ENCODE data around the gene TGIF2.

Gene TGIF2

DNA sequence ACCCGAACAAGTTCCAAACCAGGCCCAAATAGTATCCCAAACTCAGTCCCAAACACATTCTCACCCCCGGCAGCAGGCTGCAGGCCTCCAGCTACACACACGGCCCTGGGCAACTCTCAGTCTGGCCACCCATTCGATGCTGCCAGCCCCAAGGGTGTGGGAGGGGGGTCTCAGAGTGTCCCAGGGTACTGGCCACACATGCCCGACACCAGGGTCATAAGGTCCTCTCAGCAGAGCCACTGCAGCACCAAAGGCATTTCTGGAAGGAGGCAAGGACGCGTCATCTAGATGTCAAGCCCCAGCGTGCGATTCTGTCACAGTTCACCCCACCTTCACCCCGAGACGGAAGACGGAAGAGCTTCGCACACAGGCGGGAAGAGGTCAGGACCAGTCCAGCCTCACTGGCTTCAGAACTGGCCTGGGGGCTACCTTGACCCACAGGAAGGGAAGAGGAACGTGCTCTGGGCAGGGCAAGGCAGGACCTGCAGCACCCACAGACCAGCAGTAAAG is 22.6 kb upstream of the TGIF2 start:
- no peak overlapping the region for H3K4me3 ChIP-seq (ENCODE audit: insufficient read depth, low read length, poor library complexity, severe bottlenecking)
- H2AFZ ChIP-seq (ENCODE audit: low read depth, low read length, severe bottlenecking): no peak overlapping the region
- H3K79me2 ChIP-seq (ENCODE audit: insufficient read depth, low read length): no peaks in the 10 kb centered on the region
- no peak for TF ChIP-seq EZH2phosphoT487 (conservative IDR thresholded peaks at IDR 0.05; ENCODE audit: low read length)
- TF ChIP-seq, protein P1, sequence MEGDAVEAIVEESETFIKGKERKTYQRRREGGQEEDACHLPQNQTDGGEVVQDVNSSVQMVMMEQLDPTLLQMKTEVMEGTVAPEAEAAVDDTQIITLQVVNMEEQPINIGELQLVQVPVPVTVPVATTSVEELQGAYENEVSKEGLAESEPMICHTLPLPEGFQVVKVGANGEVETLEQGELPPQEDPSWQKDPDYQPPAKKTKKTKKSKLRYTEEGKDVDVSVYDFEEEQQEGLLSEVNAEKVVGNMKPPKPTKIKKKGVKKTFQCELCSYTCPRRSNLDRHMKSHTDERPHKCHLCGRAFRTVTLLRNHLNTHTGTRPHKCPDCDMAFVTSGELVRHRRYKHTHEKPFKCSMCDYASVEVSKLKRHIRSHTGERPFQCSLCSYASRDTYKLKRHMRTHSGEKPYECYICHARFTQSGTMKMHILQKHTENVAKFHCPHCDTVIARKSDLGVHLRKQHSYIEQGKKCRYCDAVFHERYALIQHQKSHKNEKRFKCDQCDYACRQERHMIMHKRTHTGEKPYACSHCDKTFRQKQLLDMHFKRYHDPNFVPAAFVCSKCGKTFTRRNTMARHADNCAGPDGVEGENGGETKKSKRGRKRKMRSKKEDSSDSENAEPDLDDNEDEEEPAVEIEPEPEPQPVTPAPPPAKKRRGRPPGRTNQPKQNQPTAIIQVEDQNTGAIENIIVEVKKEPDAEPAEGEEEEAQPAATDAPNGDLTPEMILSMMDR (IDR thresholded peaks at IDR 0.05; ENCODE audit: insufficient read depth, low read length, poor library complexity, severe bottlenecking): no peak
- no peaks in the 10 kb centered on the region for H3F3A ChIP-seq (ENCODE audit: insufficient read depth)
- H3K9me3 ChIP-seq (ENCODE audit: insufficient read depth, low read length): no peaks in the 10 kb centered on the region
- no peak overlapping the region for H3K27ac ChIP-seq (ENCODE audit: low read depth, low read length)
- H3K9me2 ChIP-seq (replicated peaks; ENCODE audit: insufficient read depth, low read length): no peaks in the 10 kb centered on the region
- H4K20me1 ChIP-seq (ENCODE audit: low read depth, low read length): no peaks in the 10 kb centered on the region
- H3K36me3 ChIP-seq (ENCODE audit: low read length): no peaks in the 10 kb centered on the region
- H3K9ac ChIP-seq (ENCODE audit: low read length): no peak overlapping the region
- no peak overlapping the region for H3K4me2 ChIP-seq (ENCODE audit: low read depth, low read length, poor library complexity, severe bottlenecking)
- H3K27me3 ChIP-seq (ENCODE audit: low read length): no peaks in the 10 kb centered on the region

DNA sequence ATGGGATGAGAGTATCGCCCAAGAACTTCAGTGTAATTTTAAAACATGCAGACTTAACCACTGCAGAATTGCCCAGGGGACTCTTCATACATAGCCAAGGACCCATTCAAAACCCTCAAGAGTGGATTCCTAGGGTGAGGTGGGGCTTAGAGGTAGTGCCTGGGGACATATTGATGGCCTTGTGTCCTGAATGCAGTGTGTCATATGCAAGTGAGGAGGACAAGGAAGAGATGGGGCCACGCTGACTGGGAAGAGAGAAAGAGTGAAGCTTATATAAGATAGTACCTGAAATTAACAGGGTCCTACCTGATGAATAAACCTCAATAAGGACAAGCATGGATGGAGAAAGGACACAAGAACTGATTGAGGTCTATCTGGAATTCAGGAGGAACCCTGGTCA is 18.1 kb upstream of the TGIF2 start:
- H3F3A ChIP-seq (ENCODE audit: insufficient read depth): 0 out of 2 replicates have a peak, but pooled peaks cover 2% of the 10 kb centered on the region
- H3K9me3 ChIP-seq (ENCODE audit: insufficient read depth, low read length): no peaks in the 10 kb centered on the region
- no peak overlapping the region for H3K27ac ChIP-seq (ENCODE audit: low read depth, low read length)
- H4K20me1 ChIP-seq (ENCODE audit: low read depth, low read length): no peaks in the 10 kb centered on the region
- no peak overlapping the region for H3K4me3 ChIP-seq (ENCODE audit: insufficient read depth, low read length, poor library complexity, severe bottlenecking)
- H3K4me2 ChIP-seq (ENCODE audit: low read depth, low read length, poor library complexity, severe bottlenecking): no peak overlapping the region
- H3K79me2 ChIP-seq (ENCODE audit: insufficient read depth, low read length): no peaks in the 10 kb centered on the region
- no peaks in the 10 kb centered on the region for H3K27me3 ChIP-seq (ENCODE audit: low read length)
- H3K9me2 ChIP-seq (replicated peaks; ENCODE audit: insufficient read depth, low read length): no peaks in the 10 kb centered on the region
- H2AFZ ChIP-seq (ENCODE audit: low read depth, low read length, severe bottlenecking): no peak overlapping the region
- no peak for TF ChIP-seq EZH2phosphoT487 (conservative IDR thresholded peaks at IDR 0.05; ENCODE audit: low read length)
- TF ChIP-seq, protein P1 (IDR thresholded peaks at IDR 0.05; ENCODE audit: insufficient read depth, low read length, poor library complexity, severe bottlenecking): no peak
- no peaks in the 10 kb centered on the region for H3K36me3 ChIP-seq (ENCODE audit: low read length)
- H3K9ac ChIP-seq (ENCODE audit: low read length): no peak overlapping the region

DNA sequence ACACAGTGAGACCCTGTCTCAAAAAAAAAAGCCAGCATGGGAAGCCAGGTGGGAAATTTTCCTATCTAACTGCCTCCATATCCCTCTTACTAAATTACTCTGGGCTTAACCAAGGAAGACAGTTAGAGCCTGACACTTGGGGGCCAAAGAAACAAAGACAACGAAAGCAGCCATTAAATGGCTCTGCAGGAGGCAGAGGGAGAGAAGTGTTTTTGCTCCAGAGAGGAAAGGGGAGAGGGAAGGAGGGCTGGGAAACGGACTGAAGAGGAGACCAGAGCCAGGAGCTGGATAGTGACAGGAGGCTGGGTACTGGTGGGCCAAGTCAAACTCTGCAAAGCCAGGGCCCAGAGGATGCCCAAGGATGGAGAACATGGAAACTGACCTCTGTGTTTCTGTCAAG is 10.7 kb upstream of the TGIF2 start:
- H3K79me2 ChIP-seq (ENCODE audit: insufficient read depth, low read length): no peaks in the 10 kb centered on the region
- no peaks in the 10 kb centered on the region for H3K36me3 ChIP-seq (ENCODE audit: low read length)
- H3K9me3 ChIP-seq (ENCODE audit: insufficient read depth, low read length): no peaks in the 10 kb centered on the region
- no peaks in the 10 kb centered on the region for H3F3A ChIP-seq (ENCODE audit: insufficient read depth)
- H3K4me2 ChIP-seq (ENCODE audit: low read depth, low read length, poor library complexity, severe bottlenecking): no peak overlapping the region
- H3K9ac ChIP-seq (ENCODE audit: low read length): no peak overlapping the region
- H3K27me3 ChIP-seq (ENCODE audit: low read length): no peaks in the 10 kb centered on the region
- no peak overlapping the region for H2AFZ ChIP-seq (ENCODE audit: low read depth, low read length, severe bottlenecking)
- no peaks in the 10 kb centered on the region for H3K9me2 ChIP-seq (replicated peaks; ENCODE audit: insufficient read depth, low read length)
- H4K20me1 ChIP-seq (ENCODE audit: low read depth, low read length): no peaks in the 10 kb centered on the region
- H3K4me3 ChIP-seq (ENCODE audit: insufficient read depth, low read length, poor library complexity, severe bottlenecking): no peak overlapping the region
- no peak overlapping the region for H3K27ac ChIP-seq (ENCODE audit: low read depth, low read length)
- TF ChIP-seq, protein P1 (IDR thresholded peaks at IDR 0.05; ENCODE audit: insufficient read depth, low read length, poor library complexity, severe bottlenecking): no peak
- TF ChIP-seq EZH2phosphoT487 (conservative IDR thresholded peaks at IDR 0.05; ENCODE audit: low read length): no peak

Measured in SU-DHL-6 (cell line).